NB4 (cell line): Measurements from ENCODE around the gene ANKS1B.

Source experiments
- CTCF ChIP-seq: IDR thresholded peaks from one replicate; pipeline ENCODE4 v1.5.1; 2012; ENCODE audit warnings: low read depth, low read length
- MAX ChIP-seq: IDR thresholded peaks from 2 replicates; pipeline ENCODE4 v1.6.1; 2011; ENCODE audit warnings: low read depth, low read length
- MYC ChIP-seq: IDR thresholded peaks from 2 replicates; pipeline ENCODE4 v1.6.1; 2011; ENCODE audit warnings: low read depth, low read length
- POLR2A ChIP-seq: IDR thresholded peaks from 2 replicates; pipeline ENCODE4 v1.6.1; 2011; ENCODE audit warnings: mild to moderate bottlenecking; ENCODE audit not compliant: insufficient read length; ENCODE audit errors: extremely low read depth

- TF ChIP-seq POLR2A = no peak
- TF ChIP-seq CTCF = no peak
- TF ChIP-seq MAX = no peak
- TF ChIP-seq MYC = no peak
Measured at GRCh38 chr12:99529966-99530365, 454.8 kb downstream of the ANKS1B start.
